ENCODE data around the gene WNT2B.

Gene WNT2B

DNA sequence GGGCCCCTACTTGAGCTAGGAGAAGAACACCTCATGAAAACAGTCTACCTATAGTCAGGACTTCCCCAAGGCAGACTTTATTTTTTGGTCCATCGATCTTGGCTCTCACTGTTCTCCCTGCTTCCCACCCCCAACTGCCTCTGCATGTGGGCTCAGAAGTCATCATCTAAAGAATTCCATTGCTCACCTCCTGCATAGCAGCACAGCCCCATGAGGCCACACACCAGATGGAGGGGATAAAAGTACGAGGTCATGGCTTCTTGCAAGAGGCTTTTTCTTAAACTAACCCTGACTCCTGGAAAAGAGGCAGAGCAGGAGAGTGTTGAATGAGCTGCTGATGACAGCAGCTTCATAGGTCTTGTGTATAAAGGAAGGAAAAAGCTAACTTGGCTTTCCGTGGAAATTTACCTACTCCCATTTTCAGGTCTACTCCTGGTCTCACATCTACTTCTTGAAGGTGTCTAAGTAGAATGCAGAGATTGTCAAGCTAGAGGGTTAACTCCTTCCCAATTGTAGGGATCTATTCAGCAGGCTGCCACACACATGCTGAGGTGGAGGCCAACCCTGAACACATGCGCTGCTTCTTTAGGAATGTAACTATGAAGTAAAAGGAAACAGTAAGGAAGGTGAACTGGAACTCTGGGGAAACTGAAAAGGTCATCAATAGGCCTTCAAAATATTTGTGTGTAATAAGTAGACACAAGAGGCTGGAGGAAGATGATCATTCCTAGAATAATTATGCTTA is 18.7 kb downstream of the WNT2B start:
- no peak for DNase-seq (ENCODE audit: low spot score)

DNA sequence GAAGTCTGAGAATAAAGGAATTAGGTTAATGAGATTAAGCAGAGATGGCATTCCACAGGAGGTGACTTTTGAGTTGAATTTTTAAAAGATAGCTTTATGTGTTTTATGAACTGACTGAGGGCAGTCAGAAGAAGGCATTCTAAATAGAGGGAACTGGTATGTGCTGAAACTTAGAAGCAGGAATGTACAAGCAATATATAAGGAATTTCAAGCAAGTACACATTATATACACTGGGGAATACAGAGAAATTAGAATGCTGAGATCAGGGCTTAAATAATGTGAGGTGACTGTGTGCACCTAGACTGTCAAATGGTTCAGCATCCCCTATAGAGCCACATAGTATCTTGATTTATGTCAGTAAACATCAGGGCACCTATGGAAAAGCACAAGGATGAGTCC is 19.3 kb downstream of the WNT2B start:
- no peak for DNase-seq (ENCODE audit: low spot score)

DNA sequence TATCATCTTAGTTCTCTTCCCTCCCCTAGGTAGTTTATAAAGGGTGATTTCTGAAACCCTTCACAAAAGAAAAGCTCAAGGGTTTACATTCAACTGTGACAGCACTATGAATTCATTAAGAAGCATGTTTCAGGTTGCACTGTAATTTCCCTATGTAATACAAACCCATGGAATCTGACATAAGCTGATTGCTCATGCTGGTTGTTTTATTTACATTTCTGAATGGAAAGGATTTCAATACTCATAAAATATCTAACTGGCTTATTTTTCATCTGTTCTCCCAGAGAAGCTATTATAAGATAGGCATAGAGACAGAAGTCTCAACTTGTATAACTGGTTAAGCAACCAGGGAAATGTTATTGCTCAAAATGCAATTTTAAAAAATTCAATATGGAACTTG is 20.5 kb downstream of the WNT2B start:
- no peak for DNase-seq (ENCODE audit: low spot score)

DNA sequence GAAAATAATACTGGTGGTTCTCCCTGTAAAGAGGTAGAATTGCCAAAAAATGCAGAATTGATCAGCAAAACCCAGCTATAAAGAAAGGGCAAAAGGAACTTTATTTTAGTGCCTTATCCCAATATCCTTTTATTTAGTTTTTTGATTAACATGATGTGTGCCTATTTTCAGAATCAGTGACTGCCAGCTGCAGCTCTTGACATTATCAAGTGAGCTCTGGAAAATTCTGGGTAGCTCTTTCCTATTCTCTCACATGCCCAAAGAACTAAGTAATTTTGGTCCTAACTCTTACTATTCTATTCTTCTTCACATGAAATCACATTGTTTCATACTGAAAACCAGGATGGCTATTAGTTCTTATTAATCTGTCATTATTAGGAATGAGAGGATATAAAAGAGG is 22.1 kb downstream of the WNT2B start:
- no peak for DNase-seq (ENCODE audit: low spot score)

DNA sequence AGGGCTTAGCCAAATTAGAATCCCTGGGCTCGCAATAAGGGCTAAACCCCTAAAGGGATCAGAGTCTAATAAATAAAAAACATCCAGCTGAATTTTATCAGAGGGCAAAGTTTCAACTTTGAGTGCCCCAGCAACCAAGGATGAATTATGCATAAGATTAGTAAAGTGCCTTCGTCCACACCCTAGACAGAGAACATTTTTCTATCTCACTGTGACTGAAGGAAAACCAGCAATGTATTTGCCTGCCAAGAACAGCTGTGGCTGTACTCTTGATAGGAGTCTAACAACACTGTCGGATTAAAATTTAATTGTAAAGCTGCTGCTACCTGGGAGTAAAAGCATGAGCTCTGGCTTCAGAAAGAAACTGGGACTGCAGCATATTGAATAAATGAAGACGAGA is 23.3 kb downstream of the WNT2B start:
- no peak for DNase-seq (ENCODE audit: low spot score)

DNA sequence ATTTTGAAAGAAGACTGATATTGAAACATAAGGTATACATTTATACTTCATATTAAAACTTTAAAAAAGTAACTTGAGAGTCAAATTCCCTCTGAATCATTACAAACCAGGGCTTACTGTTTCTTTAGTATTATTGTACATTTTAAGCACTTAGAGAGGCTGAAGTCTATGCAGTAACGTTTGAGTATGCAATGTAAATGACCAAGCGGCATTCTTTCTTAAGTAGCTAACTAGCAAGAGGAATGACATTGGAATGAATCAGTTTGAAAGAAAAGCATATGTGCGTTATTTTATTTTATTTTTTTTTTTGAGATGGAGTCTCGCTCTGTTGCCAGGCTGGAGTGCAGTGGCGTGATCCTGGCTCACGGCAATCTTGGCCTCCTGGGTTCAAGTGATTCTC is 24.3 kb downstream of the WNT2B start:
- DNase-seq (ENCODE audit: low spot score) = no peak

DNA sequence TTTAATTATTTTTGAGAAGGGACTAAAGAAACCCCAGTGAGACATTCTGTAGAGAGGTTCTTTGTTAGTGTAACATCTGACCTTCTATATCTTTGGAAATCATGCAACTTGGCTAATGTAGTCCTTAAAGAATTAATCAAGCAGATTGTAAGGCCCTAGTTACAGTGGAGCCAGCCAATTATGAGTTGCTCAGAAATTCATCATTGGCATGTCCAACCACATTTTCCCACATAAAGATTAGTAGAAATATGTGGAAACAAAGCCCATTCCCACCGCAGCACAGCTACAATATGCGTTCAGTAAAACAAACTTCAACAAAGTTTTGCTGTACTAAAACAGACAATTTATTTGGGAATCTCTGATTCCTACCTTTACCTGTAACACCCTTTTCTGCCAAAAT is 27.8 kb downstream of the WNT2B start:
- no peak for DNase-seq (ENCODE audit: low spot score)

DNA sequence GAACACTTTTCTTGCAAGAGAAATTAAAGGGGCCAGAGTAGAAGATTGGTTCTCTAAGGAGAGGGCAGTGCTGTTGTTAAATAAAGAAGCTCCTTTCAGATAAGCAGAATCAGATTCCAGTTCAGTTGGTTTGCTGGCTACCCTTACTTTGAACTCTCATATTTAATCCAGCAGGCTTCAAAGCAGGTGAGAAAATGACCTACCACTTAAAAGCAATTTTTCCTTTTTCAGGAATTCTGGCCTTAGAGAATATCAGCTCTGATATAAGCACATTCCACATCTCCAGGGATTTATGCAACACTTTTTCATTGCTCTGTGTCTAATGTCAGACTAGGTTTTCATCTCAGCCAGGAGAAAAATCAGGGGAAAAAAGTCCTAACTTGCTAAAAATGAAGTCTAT is 28.7 kb downstream of the WNT2B start:
- DNase-seq (ENCODE audit: low spot score) = no peak

DNA sequence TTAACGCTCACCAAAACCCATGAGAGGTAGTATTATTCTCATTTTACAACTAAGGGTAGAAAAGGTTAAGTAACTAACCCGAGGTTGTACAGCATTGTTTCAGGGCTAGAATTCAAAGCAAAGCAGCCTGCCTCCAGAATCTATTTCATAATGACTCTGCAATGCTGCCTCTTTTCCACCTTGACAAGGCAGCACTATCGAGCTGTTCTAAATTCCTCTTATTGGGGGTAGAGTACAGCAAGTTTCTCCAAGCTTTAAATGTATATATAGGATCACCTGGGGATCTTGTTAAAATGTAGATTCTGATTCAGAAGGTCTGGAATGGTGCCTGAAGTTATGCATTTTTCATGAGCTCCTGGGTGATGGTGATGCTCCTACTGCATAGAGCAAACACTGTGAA is 30.1 kb downstream of the WNT2B start:
- DNase-seq (ENCODE audit: low spot score) = no peak

DNA sequence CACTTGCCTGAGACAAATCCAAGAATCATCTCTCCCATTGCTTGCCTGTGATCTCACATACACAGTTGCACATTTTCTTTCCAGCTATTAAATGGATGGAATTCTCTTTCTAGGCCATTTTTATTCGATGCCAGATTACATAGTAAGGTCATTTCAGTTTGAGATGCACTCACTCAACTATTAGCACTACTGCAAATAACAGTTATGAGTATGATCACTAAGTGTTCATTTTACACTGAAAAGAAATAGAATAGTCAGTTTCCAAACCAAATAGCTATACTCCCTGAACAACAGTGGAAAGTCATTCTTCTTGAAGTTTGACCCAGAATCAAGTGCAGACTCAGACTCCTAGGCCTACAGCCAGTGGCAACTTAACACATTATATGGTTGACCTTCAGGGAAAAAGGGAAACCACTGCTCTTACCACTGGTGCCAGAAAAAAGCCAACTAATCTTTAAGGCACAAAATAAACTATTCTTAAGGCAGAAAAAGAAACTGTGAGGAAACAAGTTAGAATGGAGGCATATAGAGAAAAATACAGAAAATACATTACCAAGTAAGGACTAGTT is 31.5 kb downstream of the WNT2B start:
- no peak for DNase-seq (ENCODE audit: low spot score)

DNA sequence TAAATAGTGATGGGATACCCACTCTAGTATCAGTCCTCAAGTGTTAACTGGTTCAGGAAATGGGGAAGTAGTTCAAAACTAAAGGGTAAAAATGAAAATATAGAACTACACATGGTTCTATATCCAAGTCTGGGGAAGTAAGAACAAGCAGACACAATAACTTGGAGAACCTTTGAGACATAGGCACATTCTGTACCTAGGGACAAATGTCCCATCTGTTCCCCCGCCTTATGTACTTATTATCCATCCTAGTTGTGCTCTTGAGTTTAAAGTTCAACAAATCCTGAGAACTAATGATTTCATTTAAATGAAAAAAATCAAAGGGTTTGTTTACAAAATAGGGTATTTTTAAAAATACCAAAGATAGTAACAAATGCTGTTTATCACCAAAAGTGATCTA is 32.5 kb downstream of the WNT2B start:
- DNase-seq (ENCODE audit: low spot score) = no peak

DNA sequence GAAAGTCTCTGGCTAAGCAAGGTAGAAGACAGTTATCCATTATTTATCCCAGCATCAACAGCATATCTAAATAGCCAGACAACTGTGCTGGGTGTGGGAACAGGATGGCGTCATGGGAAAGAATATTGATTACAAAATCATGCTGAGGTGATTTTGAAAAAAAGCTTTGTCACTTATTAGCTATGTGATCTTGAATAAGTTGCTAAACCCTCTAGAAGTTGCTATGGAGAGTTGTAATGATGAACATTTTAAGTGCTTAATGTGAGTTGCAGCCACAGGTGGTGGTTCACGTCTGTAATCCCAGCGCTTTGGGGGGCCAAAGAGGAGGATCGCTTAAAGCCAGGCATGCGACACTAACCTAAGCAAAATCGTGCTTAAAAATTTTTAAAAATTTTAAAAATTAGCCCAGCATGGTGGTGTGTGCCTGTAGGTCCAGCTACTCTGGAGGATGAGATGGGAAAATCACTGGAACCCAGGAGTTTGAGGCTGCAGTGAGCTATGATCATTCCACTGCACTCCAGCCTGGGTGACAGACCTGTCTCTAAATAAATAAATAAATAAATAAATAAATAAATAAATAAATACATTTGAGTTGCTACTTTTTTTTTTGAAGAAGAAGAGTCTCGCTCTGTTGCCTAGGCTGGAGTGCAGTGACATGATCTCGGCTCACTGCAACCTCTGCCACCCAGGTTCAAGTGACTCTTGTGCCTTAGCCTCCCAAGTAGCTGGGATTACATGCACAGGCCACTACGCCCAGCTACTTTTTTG is 33.6 kb downstream of the WNT2B start:
- DNase-seq (ENCODE audit: low spot score) = no peak

DNA sequence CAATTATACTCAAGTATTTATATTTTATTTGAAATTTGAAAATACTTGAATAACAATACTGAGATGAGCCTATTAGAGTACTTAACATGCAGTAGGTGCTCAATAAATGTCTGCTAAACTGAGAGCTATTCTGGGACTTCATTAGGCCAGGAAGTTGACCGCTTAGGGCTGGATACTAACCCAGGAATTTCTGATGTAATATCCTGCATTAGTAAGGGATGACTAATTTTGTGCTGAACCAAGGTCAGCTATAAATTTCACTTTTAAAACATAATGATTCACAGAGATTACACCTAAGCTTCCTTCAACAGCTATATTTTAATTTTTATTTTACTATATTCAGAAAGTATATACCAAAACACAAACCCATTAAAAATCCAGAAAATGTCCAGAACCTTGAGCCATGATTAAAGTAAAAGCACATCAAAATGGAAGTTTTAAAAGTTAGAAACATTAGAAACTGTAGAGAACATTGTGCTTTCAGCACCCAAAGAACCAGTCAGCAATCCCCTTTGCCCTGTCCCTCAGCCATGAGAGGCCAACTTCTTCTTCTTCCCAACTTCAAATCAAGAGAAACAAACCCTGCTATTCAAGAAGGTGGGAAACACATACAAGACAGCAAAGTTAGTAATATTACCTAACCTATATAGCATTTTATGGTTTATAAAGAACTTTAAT is 35.4 kb downstream of the WNT2B start:
- no peak for DNase-seq (ENCODE audit: low spot score)

DNA sequence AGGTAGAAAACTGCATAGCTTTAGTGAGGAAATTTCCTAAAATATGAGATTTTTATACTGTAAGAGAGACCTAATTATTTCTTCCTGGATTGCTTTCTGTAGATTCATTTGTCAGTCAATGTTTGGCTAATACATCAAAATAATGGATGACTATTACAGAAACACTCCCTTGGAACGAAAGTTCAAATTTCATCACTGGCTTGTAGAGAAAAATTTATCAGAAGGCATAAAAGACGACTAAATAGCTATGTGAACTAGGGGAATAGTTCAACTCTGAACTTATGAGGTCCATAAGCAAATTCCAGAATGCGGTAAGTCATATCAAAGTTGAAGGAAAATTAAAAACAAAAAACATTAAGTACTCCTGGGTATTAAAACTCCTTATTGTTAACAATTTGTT is 36.0 kb downstream of the WNT2B start:
- DNase-seq (ENCODE audit: low spot score) = no peak

DNA sequence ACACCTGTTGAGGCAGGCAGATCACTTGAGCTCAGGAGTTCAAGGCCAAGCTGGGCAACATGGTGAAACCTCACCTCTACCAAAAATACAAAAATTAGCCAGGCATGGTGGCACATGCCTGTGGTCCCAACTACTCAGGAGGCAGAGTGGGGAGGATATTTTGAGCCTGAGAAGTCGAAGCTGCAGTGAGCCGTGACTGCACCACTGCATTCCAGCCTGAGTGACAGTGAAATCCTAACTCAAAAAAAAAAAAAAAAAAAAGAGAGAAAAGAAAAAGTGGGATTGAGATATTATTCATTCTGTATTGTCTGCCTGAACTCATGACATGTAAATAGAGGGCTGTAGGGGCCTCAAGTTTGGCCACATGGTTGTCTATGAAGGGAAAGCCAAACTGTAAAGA is 37.3 kb downstream of the WNT2B start:
- DNase-seq (ENCODE audit: low spot score) = no peak

DNA sequence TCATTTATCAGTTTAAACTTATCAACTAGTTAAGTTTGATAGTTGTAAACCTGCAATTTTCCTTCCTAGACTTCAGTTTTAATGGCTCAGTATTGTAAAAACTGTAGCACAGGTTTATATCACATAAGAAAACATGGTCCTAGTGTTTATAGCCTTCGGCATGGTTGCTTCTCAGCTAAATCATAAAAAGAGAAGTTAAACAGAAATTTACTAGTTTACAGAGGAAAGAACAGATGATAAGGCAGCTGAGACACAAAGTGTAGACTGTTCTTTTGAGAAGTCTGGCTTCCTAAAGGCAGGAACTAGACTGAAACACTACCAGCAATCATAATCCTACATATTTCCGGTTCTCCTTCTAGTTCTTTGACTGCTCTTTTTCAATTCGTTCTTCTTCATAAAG is 39.8 kb downstream of the WNT2B start:
- DNase-seq (ENCODE audit: low spot score) = no peak

DNA sequence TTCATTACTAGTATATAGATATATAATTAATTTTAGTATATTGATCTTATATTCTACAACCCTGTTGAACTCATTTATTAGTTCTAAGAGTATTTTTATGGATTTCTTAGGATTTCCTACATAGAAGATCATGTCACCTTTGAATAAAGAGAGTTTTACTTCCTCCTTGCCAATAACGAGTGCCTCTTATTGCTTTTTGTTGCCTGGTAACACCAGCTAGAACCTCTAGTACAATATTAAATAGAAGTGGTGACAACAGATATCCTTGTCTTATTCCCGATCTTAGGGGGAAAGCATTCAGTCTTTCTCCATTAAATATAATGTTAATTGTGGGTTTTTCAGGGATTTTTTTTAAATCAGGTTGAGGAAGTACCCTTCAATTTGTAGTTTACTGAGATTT is 40.8 kb downstream of the WNT2B start:
- no peak for DNase-seq (ENCODE audit: low spot score)

DNA sequence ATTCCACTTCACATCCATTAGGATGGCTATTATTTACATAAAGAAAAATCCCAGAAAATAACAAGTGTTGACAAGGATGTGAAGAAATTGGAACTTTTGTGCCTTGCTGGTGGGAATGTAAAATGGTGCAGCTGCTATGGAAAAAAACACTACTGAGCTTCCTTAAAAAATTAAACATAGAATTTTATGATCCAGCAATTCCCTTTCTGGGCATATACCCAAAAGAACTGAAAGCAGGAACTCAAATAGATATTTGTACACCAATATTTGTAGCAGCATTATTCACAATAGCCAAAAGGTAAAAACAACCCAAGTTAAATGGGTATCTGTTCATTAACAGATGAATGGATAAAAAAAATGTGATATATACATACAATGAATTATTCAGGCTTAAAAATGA is 45.6 kb downstream of the WNT2B start:
- DNase-seq (ENCODE audit: low spot score) = no peak

DNA sequence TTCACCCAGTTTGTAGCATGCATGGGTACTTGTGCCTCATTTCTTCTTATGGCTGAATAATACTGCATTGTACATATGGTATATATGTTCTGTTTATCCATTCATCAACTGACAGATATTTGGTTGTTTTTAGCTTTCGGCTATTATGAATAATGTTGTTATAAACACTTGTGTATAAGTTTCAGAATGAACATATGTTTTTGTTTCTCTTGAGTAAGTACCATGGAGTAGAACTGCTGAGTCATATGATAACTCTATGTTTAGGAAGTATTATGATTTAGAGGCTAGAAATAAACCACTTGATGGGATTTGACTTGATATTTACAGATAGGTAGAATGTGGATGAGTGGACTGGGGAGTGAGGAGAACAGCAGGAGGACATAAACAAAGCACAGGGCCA is 48.6 kb downstream of the WNT2B start:
- DNase-seq (ENCODE audit: low spot score) = no peak

DNA sequence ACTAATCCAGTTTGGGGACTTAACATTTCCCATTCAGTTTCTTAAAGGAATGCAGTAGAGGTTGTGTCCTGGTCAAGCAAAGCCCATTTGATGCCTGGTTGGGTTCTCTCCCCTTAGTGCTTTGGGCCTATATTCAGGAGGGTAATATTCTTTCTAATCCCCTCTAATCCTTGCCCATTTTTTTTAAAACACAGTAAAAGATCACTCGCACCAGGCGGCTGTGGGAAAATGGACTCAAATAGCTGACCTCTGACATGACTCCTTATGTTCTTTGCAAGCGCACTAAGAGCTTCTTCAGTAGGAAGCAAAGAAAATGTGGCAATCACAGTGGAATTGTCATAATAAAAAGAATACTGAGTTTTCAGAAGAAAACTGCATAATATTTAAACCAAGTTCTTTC is 49.9 kb downstream of the WNT2B start:
- DNase-seq (ENCODE audit: low spot score) = no peak

DNA sequence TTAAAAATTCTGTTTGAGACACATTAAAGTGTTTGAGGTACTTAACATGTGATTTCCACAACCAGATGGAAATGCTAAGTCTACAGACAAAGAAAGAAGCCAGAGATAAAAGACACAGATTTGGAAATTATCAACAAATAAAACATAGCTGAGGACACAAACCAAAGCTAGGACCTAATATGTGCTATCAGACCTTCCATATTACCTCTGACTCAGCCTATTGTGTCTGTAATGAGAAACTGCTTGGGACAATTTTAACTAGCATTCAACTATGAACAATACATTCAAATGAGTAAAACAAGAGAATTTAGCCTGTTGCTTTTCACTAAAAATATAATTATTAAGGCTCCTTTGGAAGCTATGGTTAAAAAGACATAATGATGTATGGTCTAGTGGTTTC is 54.6 kb downstream of the WNT2B start:
- DNase-seq (ENCODE audit: low spot score) = no peak

DNA sequence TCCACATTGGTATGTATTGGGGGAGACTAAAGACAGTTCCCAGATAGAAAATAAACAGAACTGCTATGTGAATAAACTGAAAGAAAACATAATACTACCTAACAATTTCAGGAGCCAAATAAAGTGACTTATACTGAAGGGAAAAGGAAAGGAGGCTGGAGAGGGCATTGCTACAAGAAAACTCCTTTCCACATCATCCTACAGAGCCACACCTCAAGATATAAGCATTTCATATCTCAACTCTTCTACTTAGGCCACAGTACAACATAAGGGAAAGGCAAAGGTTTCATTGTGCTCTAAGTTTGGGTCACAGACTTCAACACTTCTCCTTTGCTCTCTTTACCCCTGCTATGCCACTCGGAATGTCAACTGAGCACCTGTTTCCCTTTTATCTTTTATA is 55.3 kb downstream of the WNT2B start:
- no peak for DNase-seq (ENCODE audit: low spot score)

DNA sequence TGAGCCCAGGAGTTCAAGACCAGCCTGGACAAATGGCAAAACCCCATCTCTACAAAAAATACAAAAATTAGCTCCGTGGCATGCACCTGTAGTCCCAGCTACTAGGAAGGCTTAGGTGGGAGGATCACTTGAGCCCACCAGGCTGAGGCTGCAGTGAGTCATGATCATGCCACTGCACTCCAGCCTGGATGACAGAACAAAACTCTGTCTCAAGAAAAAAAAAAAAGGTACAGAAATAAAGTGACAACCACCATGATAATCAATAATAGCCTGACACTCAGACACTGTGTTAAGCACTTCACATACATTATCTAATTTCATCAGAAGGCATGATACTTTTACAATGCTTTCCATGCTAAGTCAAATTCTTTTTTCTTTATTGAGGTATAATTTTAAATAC is 57.0 kb downstream of the WNT2B start:
- no peak for DNase-seq (ENCODE audit: low spot score)

All from CD4-positive, alpha-beta T cell treated with Interleukin-2 at 100 ng/mL for 4 hours (primary cell).